BLaER1 treated with 17β-estradiol and CSF1 and Interleukin-3, amounts not matched to agents 10 nM and 100 nM (cell line): ENCODE results near the gene CHRNA4.
A peak's percentile ranks its signal among the peaks of the same experiment; 100 is the strongest.

Source experiments
- H3K27ac ChIP-seq, 11 experiments: shearing (Covaris generic); formaldehyde crosslinking; 2 replicates each; pipeline ENCODE4 v1.8.1; 2022
- H3K27me3 ChIP-seq, 11 experiments: shearing (Covaris generic); formaldehyde crosslinking; 2 replicates each; pipeline ENCODE4 v1.8.1; 2022
- H3K36me3 ChIP-seq, 11 experiments: shearing (Covaris generic); formaldehyde crosslinking; 2 replicates each; pipeline ENCODE4 v1.8.1; 2022
- H3K4me1 ChIP-seq, 10 experiments: shearing (Covaris generic); formaldehyde crosslinking; 2 replicates each; pipeline ENCODE4 v1.8.1; 2022
- H3K4me2 ChIP-seq, 11 experiments: shearing (Covaris generic); formaldehyde crosslinking; 2 replicates each; pipeline ENCODE4 v1.8.1; 2022
- H3K4me3 ChIP-seq, 10 experiments: shearing (Covaris generic); formaldehyde crosslinking; 2 replicates each; pipeline ENCODE4 v1.8.1; 2022
- H3K9ac ChIP-seq, 11 experiments: shearing (Covaris generic); formaldehyde crosslinking; 2 replicates each; pipeline ENCODE4 v1.8.1; 2022
- H3K9me3 ChIP-seq, 11 experiments: shearing (Covaris generic); formaldehyde crosslinking; replicated peaks in 1 of 11; 2 replicates each; pipeline ENCODE4 v1.8.1; 2022
- H4K20me1 ChIP-seq, 11 experiments: shearing (Covaris generic); formaldehyde crosslinking; 2 replicates each; pipeline ENCODE4 v1.8.1; 2022
- Cebpa-rat ChIP-seq, 11 experiments: shearing (Covaris generic); IDR thresholded peaks; 2 replicates each; pipeline ENCODE4 v1.8.1; 2022

CHRNA4 gene

DNA sequence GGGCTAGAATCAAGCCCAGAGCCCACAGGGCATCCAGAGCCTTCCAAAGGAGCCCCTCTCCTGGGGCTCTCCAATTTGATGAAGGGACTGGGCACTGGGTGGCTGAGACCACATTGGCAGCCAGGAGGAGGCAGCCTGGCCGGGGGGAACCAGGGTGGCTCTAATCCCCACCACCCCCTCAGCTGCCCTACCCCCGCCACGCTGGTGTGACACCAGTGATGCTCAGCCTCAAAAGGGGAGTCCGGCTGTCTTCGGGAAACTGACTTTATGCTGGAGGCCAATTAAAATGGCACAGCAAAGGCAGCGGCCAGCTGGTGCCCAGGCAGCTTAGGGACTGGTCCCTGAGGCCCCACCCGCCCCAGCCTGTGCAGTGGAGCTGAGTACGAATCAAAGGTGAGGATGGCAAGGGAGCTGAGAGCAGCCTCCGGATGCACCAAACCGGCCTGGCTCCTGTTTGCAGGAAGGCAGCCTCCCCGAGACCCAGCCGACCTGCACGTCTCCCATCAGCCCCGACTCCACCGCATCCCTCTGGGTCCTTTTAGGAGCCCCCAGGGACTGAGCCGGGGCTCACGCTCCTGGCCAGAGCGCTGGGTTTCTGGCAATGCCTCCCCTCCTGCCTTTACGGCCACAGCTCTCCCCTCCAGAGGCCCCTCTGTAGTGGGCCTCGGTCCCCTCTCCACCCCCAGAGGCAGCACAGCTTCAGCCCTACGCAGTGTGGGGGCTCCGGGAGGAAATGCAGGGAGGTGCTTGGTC lies 28.5 kb downstream of the CHRNA4 start:
- no peak for TF ChIP-seq Cebpa-rat (IDR thresholded peaks at IDR 0.05)
- Histone ChIP-seq H3K4me2 (no peak overlapping the region), H3K9me3 (peaks cover 5 to 15% (median 11%) of the 10 kb centered on the region in 11 experiments; a peak in 18 of 22 replicates), H3K4me1 (peaks cover 0 to 24% (median 6%) of the 10 kb centered on the region in 10 experiments; a peak in 7 of 20 replicates), H3K27ac (no peak overlapping the region), H3K27me3 (no peaks in the 10 kb centered on the region), H3K4me3 (no peak overlapping the region), H3K9ac (no peak overlapping the region), H4K20me1 (peaks cover 0 to 5% (median 0%) of the 10 kb centered on the region in 11 experiments; a peak in 1 of 22 replicates), H3K36me3 (no peaks in the 10 kb centered on the region)

DNA sequence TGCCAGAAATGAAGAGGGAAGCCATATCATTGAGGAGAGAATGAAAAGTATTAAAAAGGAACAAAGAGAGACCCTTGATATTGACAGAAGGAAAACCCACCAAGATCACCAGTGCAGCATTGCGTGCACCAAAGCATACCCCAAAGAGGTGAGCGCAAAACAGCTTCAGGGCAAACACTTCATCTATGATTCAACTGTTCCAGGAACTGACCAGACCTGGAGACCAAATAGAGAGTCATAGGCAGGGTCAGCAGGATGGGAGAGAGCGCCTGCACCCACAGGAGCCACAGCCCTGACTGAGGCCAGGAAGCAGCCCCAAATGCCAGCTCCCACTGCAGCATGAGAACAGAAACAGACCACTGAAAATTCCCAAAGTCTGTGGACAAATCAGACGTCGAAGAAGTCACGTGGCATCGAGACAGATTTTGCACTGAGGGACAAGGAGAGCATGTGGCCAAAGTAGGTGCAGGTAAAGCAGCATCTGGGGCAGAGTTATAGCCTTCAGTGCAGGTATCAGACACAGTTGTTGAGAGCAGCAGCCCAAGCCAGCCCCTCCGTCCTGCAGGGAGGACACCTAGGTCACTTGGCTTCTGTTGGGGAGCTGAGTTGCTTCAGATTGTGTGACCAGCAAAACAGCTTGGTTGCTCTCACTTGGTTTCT lies 29.3 kb downstream of the CHRNA4 start:
- Histone ChIP-seq H3K4me1 (peaks cover 0 to 24% (median 10%) of the 10 kb centered on the region in 10 experiments; a peak in 19 of 20 replicates), H3K9ac (no peak overlapping the region), H3K36me3 (no peaks in the 10 kb centered on the region), H3K9me3 (peaks cover 5 to 15% (median 11%) of the 10 kb centered on the region in 11 experiments; a peak in 18 of 22 replicates), H3K27ac (no peak overlapping the region), H3K4me3 (no peak overlapping the region), H3K4me2 (no peak overlapping the region), H4K20me1 (peaks cover 0 to 8% (median 0%) of the 10 kb centered on the region in 11 experiments; a peak in 1 of 22 replicates), H3K27me3 (no peaks in the 10 kb centered on the region)
- no peak for TF ChIP-seq Cebpa-rat (IDR thresholded peaks at IDR 0.05)

DNA sequence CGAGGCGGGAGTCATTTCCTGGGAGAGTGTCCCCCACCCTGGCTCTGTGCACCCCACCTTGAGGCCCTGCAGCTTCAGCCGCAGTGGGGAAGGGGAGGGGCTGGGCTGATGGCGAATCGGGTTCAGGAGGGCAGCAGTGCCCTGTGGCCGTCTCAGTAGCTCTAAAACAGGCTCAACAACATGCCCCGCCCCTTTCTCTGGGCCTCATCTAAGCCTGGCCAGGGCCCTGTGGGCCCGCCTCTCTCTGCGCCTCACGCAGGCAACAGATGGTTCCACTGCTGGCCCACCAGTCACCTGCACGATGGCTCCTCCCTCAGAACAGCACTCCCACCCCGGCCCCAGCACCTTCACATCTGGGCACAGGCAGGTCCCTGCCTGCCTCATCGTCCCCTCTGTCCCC lies 30.2 kb downstream of the CHRNA4 start:
- H4K20me1 ChIP-seq = peaks cover 0 to 8% (median 0%) of the 10 kb centered on the region in 11 experiments; a peak in 1 of 22 replicates
- no peaks in the 10 kb centered on the region for H3K27me3 ChIP-seq
- peaks cover 5 to 22% (median 11%) of the 10 kb centered on the region in 11 experiments; a peak in 18 of 22 replicates for H3K9me3 ChIP-seq
- no peak overlapping the region for H3K4me2 ChIP-seq
- peaks cover 9 to 24% (median 15%) of the 10 kb centered on the region in 10 experiments for H3K4me1 ChIP-seq
- H3K4me3 ChIP-seq = no peak overlapping the region
- no peak for TF ChIP-seq Cebpa-rat (IDR thresholded peaks at IDR 0.05)
- H3K36me3 ChIP-seq = no peaks in the 10 kb centered on the region
- H3K9ac ChIP-seq = no peak overlapping the region
- H3K27ac ChIP-seq = no peak overlapping the region

DNA sequence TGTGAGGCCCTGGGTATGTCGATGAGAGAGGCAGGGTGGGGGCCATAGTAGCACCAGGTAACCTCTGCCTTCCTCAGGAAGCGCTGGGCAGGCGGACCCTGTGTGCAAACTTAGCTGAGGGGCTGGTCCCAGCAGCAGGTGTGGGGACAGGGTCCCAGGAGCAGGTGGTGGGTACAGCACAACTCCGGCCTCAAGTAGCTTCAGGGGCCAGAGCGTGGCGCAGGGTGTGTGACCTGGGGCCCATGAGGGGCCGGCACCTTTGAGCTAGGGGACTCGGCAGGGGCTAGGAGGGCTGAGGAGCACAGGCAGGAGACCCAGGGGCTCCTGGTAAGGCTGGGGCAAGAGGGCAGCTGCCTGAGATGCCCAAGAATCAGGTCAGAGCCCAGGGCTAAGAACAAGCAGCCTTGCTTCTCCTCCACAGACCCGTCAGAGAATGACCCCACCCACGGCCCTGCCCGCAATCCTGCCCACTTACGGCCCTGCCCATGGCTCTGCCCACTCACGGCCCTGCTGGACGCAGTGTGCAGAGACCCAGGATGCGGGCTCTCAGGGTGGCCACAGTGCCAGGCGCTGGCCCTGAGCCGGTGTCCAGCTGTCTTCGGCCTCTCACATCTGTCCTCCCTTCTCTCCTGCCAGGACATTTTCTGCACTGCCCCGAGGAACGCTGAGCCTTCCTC lies 30.9 kb downstream of the CHRNA4 start:
- Histone ChIP-seq H3K4me2 (no peak overlapping the region), H4K20me1 (peaks cover 0 to 8% (median 0%) of the 10 kb centered on the region in 11 experiments; a peak in 1 of 22 replicates), H3K4me3 (no peak overlapping the region), H3K9ac (no peak overlapping the region), H3K27ac (no peak overlapping the region), H3K27me3 (no peaks in the 10 kb centered on the region), H3K36me3 (no peaks in the 10 kb centered on the region), H3K9me3 (peaks cover 5 to 23% (median 11%) of the 10 kb centered on the region in 11 experiments; a peak in 18 of 22 replicates), H3K4me1 (peaks cover 16 to 30% (median 23%) of the 10 kb centered on the region in 10 experiments)
- TF ChIP-seq Cebpa-rat (IDR thresholded peaks at IDR 0.05) = no peak

DNA sequence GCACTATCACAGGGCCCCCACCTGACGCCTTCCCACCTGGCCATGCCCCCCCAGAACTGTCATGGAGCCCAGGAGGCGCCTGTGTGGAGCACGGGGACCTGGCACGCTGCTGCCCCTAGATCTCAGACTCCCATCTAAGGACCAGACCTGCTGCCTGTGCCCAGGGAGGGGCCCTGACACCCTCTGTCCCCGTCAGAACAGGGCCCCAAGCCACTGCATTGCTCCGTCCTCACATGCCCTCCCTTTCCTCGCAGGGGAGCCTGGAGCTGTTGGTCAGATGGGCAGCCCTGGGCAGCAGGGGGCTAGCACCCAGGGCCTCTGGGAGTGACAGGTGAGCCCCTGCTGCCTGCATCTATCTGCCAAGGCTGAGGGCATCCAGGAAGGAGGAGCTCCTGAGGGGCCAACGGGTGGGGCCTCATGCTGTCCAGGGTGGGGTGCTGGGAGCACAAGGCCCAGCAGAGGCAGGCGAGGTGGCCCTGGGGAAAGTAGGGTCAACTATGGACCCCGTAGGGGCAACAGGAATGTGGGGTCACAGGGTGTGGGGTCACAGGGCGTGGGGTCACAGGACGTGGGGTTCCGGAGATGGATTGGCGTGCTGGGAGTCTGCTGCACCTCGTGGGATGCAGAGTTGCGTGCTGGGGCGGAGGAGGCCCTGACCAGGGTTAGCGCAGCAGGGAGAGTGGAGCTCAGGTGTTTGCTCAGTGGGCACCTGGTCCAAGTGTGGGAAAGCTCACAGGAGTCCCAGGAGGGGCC lies 31.6 kb downstream of the CHRNA4 start:
- Histone ChIP-seq H3K27ac (no peak overlapping the region), H3K9me3 (peaks cover 5 to 23% (median 10%) of the 10 kb centered on the region in 11 experiments; a peak in 18 of 22 replicates), H4K20me1 (peaks cover 0 to 8% (median 0%) of the 10 kb centered on the region in 11 experiments; a peak in 1 of 22 replicates), H3K27me3 (no peaks in the 10 kb centered on the region), H3K36me3 (no peaks in the 10 kb centered on the region), H3K4me2 (no peak overlapping the region), H3K9ac (no peak overlapping the region), H3K4me3 (no peak overlapping the region), H3K4me1 (peaks cover 24 to 36% (median 29%) of the 10 kb centered on the region in 10 experiments)
- no peak for TF ChIP-seq Cebpa-rat (IDR thresholded peaks at IDR 0.05)

DNA sequence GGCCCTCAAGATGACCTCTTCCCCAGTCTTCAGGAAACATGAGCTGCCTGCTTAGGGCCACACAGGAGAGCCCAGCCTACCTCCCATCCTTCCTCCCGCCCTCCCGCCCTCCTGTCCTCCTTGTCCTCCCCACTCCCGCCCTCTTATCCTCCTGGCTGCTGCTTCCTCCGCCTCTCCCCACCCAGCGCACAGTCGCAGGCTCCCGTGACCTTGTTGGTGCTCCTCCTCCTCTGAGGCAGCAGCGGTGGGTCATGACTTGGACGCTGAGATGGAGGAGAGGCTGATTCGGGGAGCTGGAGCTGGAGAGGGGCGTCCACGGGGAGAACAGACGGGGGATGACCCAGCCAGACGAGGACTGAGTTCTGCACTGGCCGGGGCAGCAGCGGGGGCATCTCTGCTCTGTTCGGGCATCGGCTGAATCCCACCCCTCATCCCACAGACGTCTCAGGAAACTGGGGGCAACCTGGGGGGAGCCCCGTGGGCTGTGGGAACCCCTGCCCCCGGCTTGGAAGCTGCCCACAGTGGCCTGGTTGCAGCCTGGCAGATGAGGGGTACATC lies 32.4 kb downstream of the CHRNA4 start:
- TF ChIP-seq Cebpa-rat (IDR thresholded peaks at IDR 0.05) = no peak
- no peak overlapping the region for H3K9ac ChIP-seq
- H3K27ac ChIP-seq = no peak overlapping the region
- no peak overlapping the region for H3K4me3 ChIP-seq
- H3K36me3 ChIP-seq = no peaks in the 10 kb centered on the region
- H3K4me1 ChIP-seq = peaks cover 26 to 38% (median 29%) of the 10 kb centered on the region in 10 experiments
- peaks cover 5 to 23% (median 10%) of the 10 kb centered on the region in 11 experiments; a peak in 18 of 22 replicates for H3K9me3 ChIP-seq
- no peak overlapping the region for H3K4me2 ChIP-seq
- H3K27me3 ChIP-seq = no peaks in the 10 kb centered on the region
- H4K20me1 ChIP-seq = peaks cover 0 to 8% (median 0%) of the 10 kb centered on the region in 11 experiments; a peak in 1 of 22 replicates

- H3K4me3 ChIP-seq = no peak overlapping the region
- H3K27ac ChIP-seq = peak overlapping the region in 4 of 11 experiments; percentile 72 to 79 (median 76); a peak in 4 of 22 replicates
- H4K20me1 ChIP-seq = peaks cover 0 to 8% (median 0%) of the 10 kb centered on the region in 11 experiments; a peak in 1 of 22 replicates
- no peak overlapping the region for H3K9ac ChIP-seq
- TF ChIP-seq Cebpa-rat (IDR thresholded peaks at IDR 0.05) = no peak
- no peaks in the 10 kb centered on the region for H3K27me3 ChIP-seq
- peaks cover 5 to 23% (median 10%) of the 10 kb centered on the region in 11 experiments; a peak in 18 of 22 replicates for H3K9me3 ChIP-seq
- H3K4me1 ChIP-seq = peaks cover 26 to 38% (median 29%) of the 10 kb centered on the region in 10 experiments
- no peaks in the 10 kb centered on the region for H3K36me3 ChIP-seq
- no peak overlapping the region; a peak in 1 of 22 replicates for H3K4me2 ChIP-seq
Measured at GRCh38 chr20:63328026-63328700, 33.0 kb downstream of the CHRNA4 start.
